NK-92 treated with Interleukin-12 subunit alpha and Interleukin-12 subunit beta, amount 100 ng/mL, for 24 hours (cell line): ENCODE data around the gene EPX.
"Not testable (repeated sequence)": the region's sequence is repeated elsewhere in the genome, so short reads cannot be mapped to it uniquely, and the experiment has no call there.

Source experiments
- DNase-seq: peaks from one replicate; lab custom pipeline; 2025; lab: John Stamatoyannopoulos, UW

The EPX gene

GRCh38 chr17:58192612-58193011 lies at the start of gene EPX:
TSS of gene EPX (plus strand) at chr17:58192726. CDS start at chr17:58192847, 121 bp downstream.
- no peak for DNase-seq

GRCh38 chr17:58143335-58143734 lies 49.2 kb upstream of the EPX start:
- not testable (repeated sequence) for DNase-seq

GRCh38 chr17:58144801-58145200 lies 47.7 kb upstream of the EPX start:
- no peak for DNase-seq

GRCh38 chr17:58147930-58148434 lies 44.5 kb upstream of the EPX start, which contains the start of gene OR4D1:
TSS of gene OR4D1 (plus strand) at chr17:58148384. CDS start at chr17:58155154, 6,770 bp downstream.
- DNase-seq: no peak

- DNase-seq: no peak
These were observed 43.9 kb upstream of the EPX start for GRCh38 chr17:58148609-58149008.

- DNase-seq: no peak
These were observed 42.1 kb upstream of the EPX start for GRCh38 chr17:58150394-58150793.

- DNase-seq: peak; percentile 12
These were observed 39.5 kb upstream of the EPX start for GRCh38 chr17:58153046-58153445.

- DNase-seq: no peak
These were observed 38.9 kb upstream of the EPX start for GRCh38 chr17:58153671-58154070.

GRCh38 chr17:58156839-58157803 lies 35.4 kb upstream of the EPX start:
- no peak for DNase-seq

- no peak for DNase-seq
These were observed 34.3 kb upstream of the EPX start for GRCh38 chr17:58158181-58158580.

GRCh38 chr17:58161566-58161965 lies 31.0 kb upstream of the EPX start:
- no peak for DNase-seq

- DNase-seq: no peak
These were observed 26.5 kb upstream of the EPX start for GRCh38 chr17:58165981-58166380.

- DNase-seq: no peak
These were observed 25.8 kb upstream of the EPX start, which contains the start of gene OR4D2 for GRCh38 chr17:58166682-58167081. TSS of gene OR4D2 (plus strand) at chr17:58166982. CDS start at chr17:58169656, 2,674 bp downstream.

- no peak for DNase-seq
These were observed 21.9 kb upstream of the EPX start for GRCh38 chr17:58170622-58171021.

- no peak for DNase-seq
These were observed 20.0 kb upstream of the EPX start for GRCh38 chr17:58172369-58173071.

GRCh38 chr17:58174871-58175270 lies 17.7 kb upstream of the EPX start:
- DNase-seq: no peak

- DNase-seq: no peak
These were observed 16.3 kb upstream of the EPX start for GRCh38 chr17:58176200-58176599.

- no peak for DNase-seq
These were observed 10.7 kb upstream of the EPX start for GRCh38 chr17:58181796-58182195.

- no peak for DNase-seq
These were observed 9.0 kb upstream of the EPX start for GRCh38 chr17:58183514-58183913.

- no peak for DNase-seq
These were observed 8.1 kb upstream of the EPX start for GRCh38 chr17:58184308-58184985.

GRCh38 chr17:58184986-58185761 lies 7.4 kb upstream of the EPX start:
- no peak for DNase-seq
